ENCODE results near the gene ADGRV1.

The ADGRV1 gene

DNA sequence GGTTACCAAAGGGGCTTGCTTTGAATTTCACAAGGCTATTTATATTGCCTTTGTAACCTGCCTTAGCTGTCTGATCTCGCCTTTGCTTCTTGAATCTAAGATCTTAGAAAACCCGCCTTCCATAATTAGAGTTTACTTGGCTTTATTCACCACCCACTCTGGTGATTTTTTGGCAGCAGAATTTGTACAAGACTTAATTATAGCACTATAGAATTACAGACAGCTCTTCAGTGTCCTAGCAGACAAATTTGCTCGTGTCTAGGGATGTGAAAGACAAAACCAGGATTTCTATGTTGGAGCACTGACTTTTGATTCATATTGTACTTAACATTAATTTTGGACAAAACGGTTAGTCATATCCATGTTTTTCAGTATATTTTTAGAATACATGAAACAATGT lies 306.6 kb downstream of the ADGRV1 start:
- Mint-ChIP-seq H3K4me3 (no peak overlapping the region), H3K36me3 (ENCODE audit: low read depth) (no peaks in the 10 kb centered on the region), H3K27me3 (no peaks in the 10 kb centered on the region), H3K4me1 (ENCODE audit: low read depth) (no peaks in the 10 kb centered on the region), H3K9me3 (no peaks in the 10 kb centered on the region), H3K27ac (no peak overlapping the region)
- intact Hi-C loops (cut with micrococcal nuclease) = loop anchor here (5.0 kb wide), 2 partner anchors 237 to 522 kb away; no protein-coding TSS in a partner anchor

DNA sequence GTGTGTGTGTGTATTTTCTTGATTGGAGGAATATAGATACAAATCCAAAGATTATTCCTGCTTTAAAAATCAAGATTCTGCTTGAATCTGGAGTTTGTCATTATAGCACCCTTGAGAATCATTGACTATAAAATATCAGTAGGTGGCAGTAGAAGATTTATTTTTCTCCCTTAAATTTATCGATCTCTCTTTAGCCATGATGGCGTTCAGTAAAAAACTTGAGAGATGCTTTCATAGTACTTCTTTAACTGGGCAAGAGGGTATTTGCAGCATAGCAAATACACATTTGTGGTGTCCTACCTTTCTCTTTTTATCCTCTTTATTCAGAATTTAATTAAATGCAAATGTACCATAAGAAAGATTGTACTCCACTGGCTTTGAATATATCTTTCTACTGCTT lies 307.7 kb downstream of the ADGRV1 start:
- H3K9me3 Mint-ChIP-seq = no peaks in the 10 kb centered on the region
- H3K27me3 Mint-ChIP-seq = no peaks in the 10 kb centered on the region
- intact Hi-C loops (cut with micrococcal nuclease) = loop anchor here (1.0 to 5.0 kb wide), 4 partner anchors 64 to 553 kb away; no protein-coding TSS in a partner anchor
- H3K4me1 Mint-ChIP-seq (ENCODE audit: low read depth) = no peaks in the 10 kb centered on the region
- H3K4me3 Mint-ChIP-seq = no peak overlapping the region
- no peak overlapping the region for H3K27ac Mint-ChIP-seq
- no peaks in the 10 kb centered on the region for H3K36me3 Mint-ChIP-seq (ENCODE audit: low read depth)

DNA sequence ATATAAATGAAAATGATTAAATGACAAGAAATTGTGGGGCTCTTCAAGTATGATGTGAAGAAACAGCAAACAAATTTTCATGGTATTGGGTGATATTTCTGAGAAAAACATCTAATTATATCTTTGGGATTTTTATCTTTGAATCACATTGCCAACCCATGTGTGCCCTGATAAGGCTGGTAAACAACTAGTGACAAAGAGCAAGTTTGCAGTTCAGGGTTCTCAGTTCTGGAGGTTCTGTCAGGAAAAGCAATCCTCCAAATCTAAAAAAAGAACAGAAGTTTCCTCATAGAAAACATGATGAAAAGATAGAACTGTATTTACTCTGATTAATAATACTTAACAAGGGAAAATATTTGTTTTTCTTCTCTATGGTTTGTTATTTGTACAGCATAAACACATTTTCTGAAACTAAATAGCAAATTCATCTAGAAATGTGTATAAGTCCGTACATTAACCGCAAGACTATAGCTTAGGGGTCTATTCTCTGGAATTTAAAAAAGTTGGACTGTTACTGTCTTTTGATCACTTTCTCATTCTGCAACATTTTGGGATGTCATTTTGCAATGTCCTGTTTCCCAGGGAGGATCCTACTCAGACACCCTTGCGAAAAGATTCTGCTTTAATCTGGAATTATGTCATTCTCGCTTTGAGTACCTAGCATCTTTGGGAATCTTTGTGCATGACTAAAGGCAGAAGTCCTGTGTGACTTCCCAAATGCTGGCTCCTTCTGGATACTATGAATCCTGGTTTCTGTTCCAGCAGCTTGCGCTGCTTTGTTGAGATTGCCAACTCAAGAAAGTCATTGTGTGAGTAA lies 308.5 kb downstream of the ADGRV1 start:
- Mint-ChIP-seq H3K36me3 (ENCODE audit: low read depth) (no peaks in the 10 kb centered on the region), H3K27ac (no peak overlapping the region), H3K9me3 (no peaks in the 10 kb centered on the region), H3K27me3 (no peaks in the 10 kb centered on the region), H3K4me1 (ENCODE audit: low read depth) (peaks cover 7% of the 10 kb centered on the region), H3K4me3 (no peak overlapping the region)
- intact Hi-C loops (cut with micrococcal nuclease) = loop anchor here (1.0 to 5.0 kb wide), 4 partner anchors 64 to 552 kb away; no protein-coding TSS in a partner anchor

GRCh38 chr5:90868799-90869198 lies 310.2 kb downstream of the ADGRV1 start:
- intact Hi-C loops (cut with micrococcal nuclease) = loop anchor here (5.0 kb wide), 2 partner anchors 234 to 519 kb away; no protein-coding TSS in a partner anchor

DNA sequence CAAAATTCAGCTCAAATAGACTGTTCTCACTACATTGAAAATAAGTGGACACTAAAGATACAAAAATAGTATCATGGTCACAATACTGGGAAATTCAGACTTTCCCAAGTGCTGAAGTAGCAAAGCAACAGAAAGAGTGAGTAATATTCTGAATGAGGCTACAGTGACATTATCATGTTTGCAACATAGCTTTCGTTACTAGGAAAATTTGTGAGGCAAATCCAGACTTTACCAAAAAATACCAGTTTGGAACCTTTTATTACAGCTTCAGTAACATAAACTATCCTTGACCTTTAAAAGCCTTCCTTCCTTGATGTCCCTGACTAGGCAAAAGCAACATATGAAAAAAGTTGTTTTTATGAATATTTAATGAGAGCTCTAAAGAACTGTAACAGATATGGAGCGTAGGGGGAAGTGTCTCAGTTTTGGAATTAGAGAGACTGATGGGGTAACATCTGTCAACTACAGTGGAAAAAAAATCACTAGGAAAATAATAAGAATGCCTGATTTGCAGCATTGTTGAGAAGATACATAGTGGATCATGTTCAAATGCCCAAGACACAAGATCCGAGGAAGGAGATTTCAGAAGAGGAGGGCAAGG lies 312.9 kb downstream of the ADGRV1 start:
- Mint-ChIP-seq H3K4me1 (ENCODE audit: low read depth) (peaks cover 31% of the 10 kb centered on the region), H3K9me3 (no peaks in the 10 kb centered on the region), H3K27me3 (peaks cover 1% of the 10 kb centered on the region), H3K36me3 (ENCODE audit: low read depth) (no peaks in the 10 kb centered on the region), H3K4me3 (no peak overlapping the region), H3K27ac (peak overlapping the region; percentile 79)
- intact Hi-C loops (cut with micrococcal nuclease) = no loop called here

More at GRCh38 chr5:90868799-90869198, 310.2 kb downstream of the ADGRV1 start:
- H3K27ac Mint-ChIP-seq = no peak overlapping the region
- H3K4me3 Mint-ChIP-seq = no peak overlapping the region
- peaks cover 19% of the 10 kb centered on the region for H3K4me1 Mint-ChIP-seq (ENCODE audit: low read depth)
- H3K36me3 Mint-ChIP-seq (ENCODE audit: low read depth) = no peaks in the 10 kb centered on the region
- no peaks in the 10 kb centered on the region for H3K27me3 Mint-ChIP-seq
- H3K9me3 Mint-ChIP-seq = no peaks in the 10 kb centered on the region

DNA sequence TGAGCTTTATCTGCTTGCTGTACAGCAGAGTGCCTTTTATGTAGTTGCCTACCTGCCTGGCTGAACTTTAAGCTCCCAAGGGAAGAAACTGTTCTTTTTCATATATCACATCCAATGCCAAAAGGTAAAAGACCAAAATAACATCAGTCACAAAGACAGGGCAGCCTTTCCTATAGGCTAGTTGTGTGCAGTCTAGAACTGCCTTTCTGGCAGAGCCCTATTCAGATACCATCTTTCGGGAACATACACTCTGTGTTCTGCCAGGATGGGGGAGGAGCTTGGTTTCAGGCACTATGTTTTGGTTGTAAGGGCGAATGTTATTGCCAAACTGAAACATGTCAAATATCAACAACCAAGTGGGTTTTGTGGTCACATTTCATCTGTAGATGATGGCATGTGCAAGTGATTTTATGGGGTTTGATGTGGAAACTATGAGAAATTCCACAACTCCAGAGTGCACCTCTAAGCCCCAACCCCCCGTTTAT lies 314.5 kb downstream of the ADGRV1 start:
- H3K27me3 Mint-ChIP-seq = peaks cover 1% of the 10 kb centered on the region
- H3K9me3 Mint-ChIP-seq = no peaks in the 10 kb centered on the region
- intact Hi-C loops (cut with micrococcal nuclease) = no loop called here
- peaks cover 33% of the 10 kb centered on the region for H3K4me1 Mint-ChIP-seq (ENCODE audit: low read depth)
- no peaks in the 10 kb centered on the region for H3K36me3 Mint-ChIP-seq (ENCODE audit: low read depth)
- H3K27ac Mint-ChIP-seq = peak overlapping the region; percentile 79
- no peak overlapping the region for H3K4me3 Mint-ChIP-seq

DNA sequence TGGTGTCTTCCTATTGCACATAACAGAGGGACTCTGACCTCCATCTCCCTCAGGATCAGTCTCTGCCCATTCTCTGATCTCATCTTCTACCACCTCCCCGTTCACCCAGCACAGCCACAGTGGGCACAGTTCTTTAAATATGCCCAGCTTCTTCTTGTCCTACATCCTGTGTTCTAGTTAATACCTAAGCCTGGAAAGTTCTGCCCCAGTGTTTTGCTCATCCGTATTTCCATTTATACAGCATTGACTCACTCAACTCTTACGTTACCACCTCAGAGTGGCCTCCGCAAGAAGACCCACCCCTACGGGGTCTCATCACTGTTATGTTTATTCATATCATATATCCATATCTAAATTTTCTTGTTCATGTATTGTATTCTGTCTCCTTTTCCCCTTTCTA lies 315.5 kb downstream of the ADGRV1 start:
- intact Hi-C loops (cut with micrococcal nuclease) = no loop called here
- H3K27ac Mint-ChIP-seq = no peak overlapping the region
- no peaks in the 10 kb centered on the region for H3K9me3 Mint-ChIP-seq
- H3K4me3 Mint-ChIP-seq = no peak overlapping the region
- peaks cover 1% of the 10 kb centered on the region for H3K27me3 Mint-ChIP-seq
- H3K36me3 Mint-ChIP-seq (ENCODE audit: low read depth) = no peaks in the 10 kb centered on the region
- H3K4me1 Mint-ChIP-seq (ENCODE audit: low read depth) = peaks cover 43% of the 10 kb centered on the region

- Mint-ChIP-seq H3K36me3 (ENCODE audit: low read depth) (no peaks in the 10 kb centered on the region), H3K27ac (peak overlapping the region; percentile 45), H3K27me3 (peaks cover 1% of the 10 kb centered on the region), H3K9me3 (no peaks in the 10 kb centered on the region), H3K4me1 (ENCODE audit: low read depth) (peaks cover 46% of the 10 kb centered on the region), H3K4me3 (no peak overlapping the region)
- intact Hi-C loops (cut with micrococcal nuclease) = no loop called here
Measured at GRCh38 chr5:90875456-90875855, 316.9 kb downstream of the ADGRV1 start.

DNA sequence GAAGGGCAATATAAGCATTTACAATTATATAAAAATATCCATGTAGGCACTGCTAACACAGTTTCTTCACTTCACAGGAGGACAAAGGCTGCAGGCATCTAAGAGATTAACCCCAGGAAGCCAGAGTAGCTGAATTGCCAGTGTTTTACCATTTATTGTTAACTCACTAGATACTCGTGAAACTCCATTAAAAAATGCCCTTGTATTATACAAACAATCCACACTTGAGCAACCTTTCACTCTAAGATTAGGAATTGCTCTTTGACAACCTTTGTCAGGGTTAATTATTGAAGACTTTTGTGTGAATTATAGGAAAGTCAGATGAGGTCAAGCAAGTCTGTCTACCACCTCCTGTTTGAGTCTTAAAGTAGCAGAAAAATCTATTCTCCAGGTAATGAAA lies 317.8 kb downstream of the ADGRV1 start:
- H3K4me3 Mint-ChIP-seq = no peak overlapping the region
- H3K4me1 Mint-ChIP-seq (ENCODE audit: low read depth) = peaks cover 46% of the 10 kb centered on the region
- no peaks in the 10 kb centered on the region for H3K36me3 Mint-ChIP-seq (ENCODE audit: low read depth)
- H3K27ac Mint-ChIP-seq = no peak overlapping the region
- no peaks in the 10 kb centered on the region for H3K9me3 Mint-ChIP-seq
- intact Hi-C loops (cut with micrococcal nuclease) = no loop called here
- H3K27me3 Mint-ChIP-seq = peaks cover 1% of the 10 kb centered on the region

- Mint-ChIP-seq H3K4me1 (ENCODE audit: low read depth) (peaks cover 40% of the 10 kb centered on the region), H3K27me3 (peaks cover 1% of the 10 kb centered on the region), H3K27ac (no peak overlapping the region), H3K9me3 (no peaks in the 10 kb centered on the region), H3K36me3 (ENCODE audit: low read depth) (no peaks in the 10 kb centered on the region), H3K4me3 (no peak overlapping the region)
- intact Hi-C loops (cut with micrococcal nuclease) = no loop called here
Measured at GRCh38 chr5:90877049-90877448, 318.5 kb downstream of the ADGRV1 start.

- Mint-ChIP-seq H3K4me1 (ENCODE audit: low read depth) (peaks cover 32% of the 10 kb centered on the region), H3K27ac (peak overlapping the region; percentile 70), H3K27me3 (peaks cover 1% of the 10 kb centered on the region), H3K4me3 (no peak overlapping the region), H3K9me3 (no peaks in the 10 kb centered on the region), H3K36me3 (ENCODE audit: low read depth) (no peaks in the 10 kb centered on the region)
- intact Hi-C loops (cut with micrococcal nuclease) = no loop called here
Measured at GRCh38 chr5:90878081-90878480, 319.5 kb downstream of the ADGRV1 start.

GRCh38 chr5:90878549-90879196 lies 320.1 kb downstream of the ADGRV1 start:
- Mint-ChIP-seq H3K4me1 (ENCODE audit: low read depth) (peaks cover 29% of the 10 kb centered on the region), H3K9me3 (no peaks in the 10 kb centered on the region), H3K36me3 (ENCODE audit: low read depth) (no peaks in the 10 kb centered on the region), H3K4me3 (no peak overlapping the region), H3K27ac (peak overlapping the region; percentile 70), H3K27me3 (peaks cover 1% of the 10 kb centered on the region)
- intact Hi-C loops (cut with micrococcal nuclease) = no loop called here

DNA sequence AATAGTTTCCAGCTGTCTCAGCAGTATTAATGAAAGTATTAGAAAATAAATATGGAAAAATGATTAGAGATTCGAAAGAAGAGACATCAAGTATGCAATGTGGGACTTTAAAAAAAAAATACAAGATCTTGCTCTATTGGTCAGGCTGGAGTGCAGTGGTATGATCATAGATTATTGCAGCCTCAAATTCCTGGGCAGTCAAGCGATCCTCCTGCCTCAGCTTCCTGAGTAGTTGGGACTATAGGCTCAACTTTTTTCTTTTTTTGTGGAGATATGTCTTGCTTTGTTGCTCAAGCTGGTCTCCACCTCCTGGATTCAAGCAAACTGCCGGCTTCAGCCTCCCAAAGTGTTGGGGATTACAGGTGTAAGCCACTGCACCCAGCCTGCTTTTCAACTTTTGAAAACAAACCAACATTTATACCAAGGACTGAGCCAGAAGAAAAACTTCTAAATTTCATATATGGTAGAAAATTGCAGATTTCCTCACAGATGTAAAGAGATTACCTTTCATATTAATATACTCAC lies 323.1 kb downstream of the ADGRV1 start:
- H3K27me3 Mint-ChIP-seq = no peaks in the 10 kb centered on the region
- no peak overlapping the region for H3K4me3 Mint-ChIP-seq
- intact Hi-C loops (cut with micrococcal nuclease) = no loop called here
- no peaks in the 10 kb centered on the region for H3K36me3 Mint-ChIP-seq (ENCODE audit: low read depth)
- H3K27ac Mint-ChIP-seq = no peak overlapping the region
- peaks cover 15% of the 10 kb centered on the region for H3K4me1 Mint-ChIP-seq (ENCODE audit: low read depth)
- H3K9me3 Mint-ChIP-seq = no peaks in the 10 kb centered on the region

GRCh38 chr5:90882448-90882847 lies 323.9 kb downstream of the ADGRV1 start:
- no peaks in the 10 kb centered on the region for H3K36me3 Mint-ChIP-seq (ENCODE audit: low read depth)
- no peaks in the 10 kb centered on the region for H3K9me3 Mint-ChIP-seq
- H3K4me3 Mint-ChIP-seq = no peak overlapping the region
- no peaks in the 10 kb centered on the region for H3K27me3 Mint-ChIP-seq
- H3K27ac Mint-ChIP-seq = no peak overlapping the region
- intact Hi-C loops (cut with micrococcal nuclease) = no loop called here
- H3K4me1 Mint-ChIP-seq (ENCODE audit: low read depth) = peaks cover 15% of the 10 kb centered on the region

Measured in dendritic cell treated with granulocyte-macrophage colony-stimulating factor and Interleukin-4, amounts not matched to agents 40 ng/mL and 50 ng/mL, for 4 days (primary cell).